CD4-positive, alpha-beta memory T cell (primary cell): ENCODE measurements around the gene SERPINB6. TPM values are rescaled to one million over a fixed set of nuclear protein-coding genes. Genes with fewer than 3 reads are reported as not detected.
"Not testable (repeated sequence)": the region's sequence is repeated elsewhere in the genome, so short reads cannot be mapped to it uniquely, and the experiment has no call there.

Source experiments
- CTCF ChIA-PET: fragments of 350-600 bp; sonication (Branson Sonifier 250); formaldehyde crosslinking; loops from one replicate; lab custom pipeline; 2021; ENCODE audit warnings: inconsistent platforms; ENCODE audit not compliant: partially characterized antibody; lab: Charles Lee
- POLR2A ChIA-PET: fragments of 350-600 bp; sonication (Branson Sonifier 250); formaldehyde crosslinking; loops from one replicate; lab custom pipeline; 2021; ENCODE audit not compliant: partially characterized antibody; lab: Charles Lee
- DNase-seq, 5 donors: peaks; one replicate each; pipeline versions ENCODE4 v3.0.0 to v3.0.0-alpha.2; 2020 to 2022; ENCODE audit warnings: mixed read lengths in 1 of 5
- H3K27ac ChIP-seq: one replicate; pipeline ENCODE4 v1.7.0; 2013; ENCODE audit warnings: low read depth, low read length
- H3K27me3 ChIP-seq: 2 replicates; pipeline ENCODE4 v1.7.0; 2013; ENCODE audit warnings: mild to moderate bottlenecking, low read length, moderate library complexity; ENCODE audit not compliant: insufficient read depth
- H3K36me3 ChIP-seq: 2 replicates; pipeline ENCODE4 v1.7.0; 2013; ENCODE audit warnings: mild to moderate bottlenecking, low read length, moderate library complexity; ENCODE audit not compliant: insufficient read depth
- H3K4me1 ChIP-seq: 2 replicates; pipeline ENCODE4 v1.7.0; 2013; ENCODE audit warnings: mild to moderate bottlenecking, low read length, moderate library complexity; ENCODE audit not compliant: insufficient read depth
- H3K4me3 ChIP-seq, 2 donors: one replicate each; pipeline ENCODE4 v1.7.0; 2013; ENCODE audit warnings: low read length in 2 of 2, mild to moderate bottlenecking in 1 of 2
- H3K9me3 ChIP-seq, 2 donors: one replicate each; pipeline ENCODE4 v1.7.0; 2013; ENCODE audit warnings: low read length in 2 of 2, control low read depth in 1 of 2; ENCODE audit not compliant: control insufficient read depth in 1 of 2
- H3K27ac Mint-ChIP-seq, 7 donors: one replicate each; pipeline ENCODE4 v1.8.0; 2020 to 2021; ENCODE audit warnings: mixed read lengths in 7 of 7, mild to moderate bottlenecking in 6 of 7, inconsistent platforms in 3 of 7, moderate library complexity in 3 of 7
- H3K27me3 Mint-ChIP-seq, 2 donors: one replicate each; pipeline ENCODE4 v1.8.0; 2020 to 2021; ENCODE audit warnings: mixed read lengths in 2 of 2
- H3K36me3 Mint-ChIP-seq, 2 donors: one replicate each; pipeline ENCODE4 v1.8.0; 2020 to 2021; ENCODE audit warnings: mixed read lengths in 2 of 2, inconsistent platforms in 1 of 2, mild to moderate bottlenecking in 1 of 2
- H3K4me1 Mint-ChIP-seq, 4 donors: one replicate each; pipeline ENCODE4 v1.8.0; 2020 to 2021; ENCODE audit warnings: mixed read lengths in 4 of 4, mild to moderate bottlenecking in 1 of 4
- H3K4me3 Mint-ChIP-seq, 8 donors: one replicate each; pipeline ENCODE4 v1.8.0; 2020 to 2021; ENCODE audit warnings: mixed read lengths in 8 of 8, mild to moderate bottlenecking in 7 of 8, moderate library complexity in 6 of 8, inconsistent platforms in 3 of 8
- H3K9me3 Mint-ChIP-seq, 8 donors: one replicate each; pipeline ENCODE4 v1.8.0; 2020 to 2021; ENCODE audit warnings: mixed read lengths in 8 of 8, mild to moderate bottlenecking in 5 of 8, inconsistent platforms in 3 of 8, moderate library complexity in 1 of 8
- intact Hi-C: fragments of 100-400 bp; cut with micrococcal nuclease; formaldehyde crosslinking; loops from one replicate; pipeline ENCODE4 v1.15.1; 2023
- polyA plus RNA-seq, 2 donors: library from polyadenylated mRNA; unstranded; fragments of 300-500 nt; fragmentation: Illumina TruSeq; gene quantifications; one replicate each; pipeline ENCODE4 v1.2.3, GENCODE V29; 2021
- total RNA-seq, 2 experiments: library from RNA; stranded (reverse); gene quantifications; one replicate each; pipeline ENCODE4 v1.2.3, GENCODE V29; 2021

SERPINB6 gene
- total and polyA plus RNA-seq, 4 experiments from 2014 or later: 41.2 to 58.0 (median 44.5) TPM

- H3K4me1 ChIP-seq: peaks cover 62% of the 10 kb centered on the region
- POLR2A ChIA-PET: interaction anchor here (0.6 to 14.1 kb wide), 8 partner anchors 9 to 177 kb away, joined by 3 to 248 read pairs (median 4); partner anchors contain the start of genes SERPINB1 and WRNIP1
- H3K4me3 ChIP-seq: no peak overlapping the region
Observed at GRCh38 chr6:2942914-2943563, 28.3 kb downstream of the SERPINB6 start.

GRCh38 chr6:2942116-2942515 is 29.3 kb downstream of the SERPINB6 start:
- CTCF ChIA-PET: interaction anchor here (0.7 to 5.1 kb wide), 6 partner anchors 10 to 96 kb away, joined by 3 to 28 read pairs (median 4); no protein-coding TSS in a partner anchor
- intact Hi-C loops: loop anchor here (2.0 kb wide), 1 partner anchor 29 kb away; the partner anchor contains the start of gene SERPINB6

More at GRCh38 chr6:2942914-2943563, 28.3 kb downstream of the SERPINB6 start:
- Mint-ChIP-seq H3K4me1 (peaks cover 31 to 53% (median 40%) of the 10 kb centered on the region in 4 donors), H3K27ac (peak overlapping the region; percentile 61 to 92 (median 91)), H3K4me3 (peak overlapping the region; percentile 63 to 80 (median 77)), H3K27me3 (no peaks in the 10 kb centered on the region), H3K9me3 (peaks cover 0 to 12% (median 7%) of the 10 kb centered on the region in 8 donors), H3K36me3 (peaks cover 12 to 17% of the 10 kb centered on the region in 2 donors)
- H3K9me3 ChIP-seq: no peaks in the 10 kb centered on the region
- DNase-seq: peak in 4 of 5 donors; percentile 16 to 32 (median 26)
- no peaks in the 10 kb centered on the region for H3K36me3 ChIP-seq
- intact Hi-C loops: loop anchor here (2.0 kb wide), 1 partner anchor 28 kb away; the partner anchor contains the start of gene SERPINB6
- H3K27ac ChIP-seq: no peak overlapping the region
- CTCF ChIA-PET: interaction anchor here (0.8 to 5.1 kb wide), 6 partner anchors 8 to 150 kb away, joined by 3 to 28 read pairs (median 4); no protein-coding TSS in a partner anchor
- no peaks in the 10 kb centered on the region for H3K27me3 ChIP-seq

GRCh38 chr6:2940851-2941250 is 30.5 kb downstream of the SERPINB6 start:
- Histone ChIP-seq H3K27me3 (no peaks in the 10 kb centered on the region), H3K4me3 (peak overlapping the region in 1 of 2 donors; percentile 58), H3K9me3 (no peaks in the 10 kb centered on the region), H3K36me3 (no peaks in the 10 kb centered on the region), H3K27ac (peak overlapping the region; percentile 61), H3K4me1 (peaks cover 81% of the 10 kb centered on the region)
- Mint-ChIP-seq H3K27ac (peak overlapping the region; percentile 89 to 99 (median 95)), H3K36me3 (peaks cover 5 to 11% of the 10 kb centered on the region in 2 donors), H3K27me3 (no peaks in the 10 kb centered on the region), H3K4me3 (peak overlapping the region; percentile 29 to 95 (median 90)), H3K9me3 (peaks cover 0 to 21% (median 17%) of the 10 kb centered on the region in 8 donors), H3K4me1 (peaks cover 47 to 73% (median 59%) of the 10 kb centered on the region in 4 donors)
- ChIA-PET POLR2A (interaction anchor here (1.0 to 14.1 kb wide), 19 partner anchors 9 to 1077 kb away, joined by 3 to 248 read pairs (median 7); partner anchors contain the start of genes RIPK1, SERPINB1, SERPINB6 and WRNIP1), CTCF (interaction anchor here (0.9 to 5.1 kb wide), 8 partner anchors 9 to 157 kb away, joined by 3 to 28 read pairs (median 6); no protein-coding TSS in a partner anchor)
- DNase-seq: no peak
- intact Hi-C loops: loop anchor here (1.0 kb wide), 1 partner anchor 48 kb away; no protein-coding TSS in a partner anchor

More at GRCh38 chr6:2942116-2942515, 29.3 kb downstream of the SERPINB6 start:
- not testable (repeated sequence) for H3K36me3 Mint-ChIP-seq, DNase-seq, H3K27ac ChIP-seq, H3K4me3 ChIP-seq, H3K9me3 ChIP-seq, H3K36me3 ChIP-seq, H3K27me3 Mint-ChIP-seq, H3K27me3 ChIP-seq
- H3K4me1 ChIP-seq: peaks cover 71% of the 10 kb centered on the region
- H3K27ac Mint-ChIP-seq: peak overlapping the region in 6 of 7 donors; percentile 59 to 92 (median 87)
- POLR2A ChIA-PET: interaction anchor here (0.6 to 14.1 kb wide), 6 partner anchors 8 to 126 kb away, joined by 3 to 248 read pairs (median 8); partner anchors contain the start of genes RIPK1 and SERPINB6
- H3K4me1 Mint-ChIP-seq: peaks cover 37 to 62% (median 49%) of the 10 kb centered on the region in 4 donors
- peak overlapping the region in 2 of 8 donors; percentile 46 to 63 for H3K4me3 Mint-ChIP-seq
- H3K9me3 Mint-ChIP-seq: peaks cover 0 to 13% (median 9%) of the 10 kb centered on the region in 8 donors

GRCh38 chr6:2940010-2940850 is 31.1 kb downstream of the SERPINB6 start:
- DNase-seq: peak; percentile 76 to 93 (median 80)
- Histone ChIP-seq H3K4me1 (peaks cover 81% of the 10 kb centered on the region), H3K27ac (peak overlapping the region; percentile 61), H3K36me3 (no peaks in the 10 kb centered on the region), H3K4me3 (peak overlapping the region; percentile 58 to 59), H3K9me3 (no peaks in the 10 kb centered on the region), H3K27me3 (no peaks in the 10 kb centered on the region)
- peak overlapping the region; percentile 89 to 99 (median 96) for H3K27ac Mint-ChIP-seq
- H3K27me3 Mint-ChIP-seq: no peaks in the 10 kb centered on the region
- peak overlapping the region; percentile 79 to 95 (median 90) for H3K4me3 Mint-ChIP-seq
- peaks cover 0 to 21% (median 18%) of the 10 kb centered on the region in 8 donors for H3K9me3 Mint-ChIP-seq
- H3K36me3 Mint-ChIP-seq: peaks cover 5 to 11% of the 10 kb centered on the region in 2 donors
- POLR2A ChIA-PET: interaction anchor here (1.0 to 14.1 kb wide), 20 partner anchors 8 to 1078 kb away, joined by 3 to 248 read pairs (median 7); partner anchors contain the start of genes NQO2, RIPK1, SERPINB1 and SERPINB6
- H3K4me1 Mint-ChIP-seq: peaks cover 49 to 73% (median 60%) of the 10 kb centered on the region in 4 donors
- intact Hi-C loops: loop anchor here (1.0 kb wide), 1 partner anchor 49 kb away; no protein-coding TSS in a partner anchor
- CTCF ChIA-PET: interaction anchor here (0.6 to 5.1 kb wide), 9 partner anchors 9 to 156 kb away, joined by 3 to 28 read pairs (median 4); no protein-coding TSS in a partner anchor

- peak overlapping the region; percentile 89 to 99 (median 96) for H3K27ac Mint-ChIP-seq
Observed at GRCh38 chr6:2939315-2940009, 31.9 kb downstream of the SERPINB6 start.

More at GRCh38 chr6:2939315-2940009, 31.9 kb downstream of the SERPINB6 start:
- ChIA-PET POLR2A (interaction anchor here (1.0 to 14.1 kb wide), 17 partner anchors 7 to 1078 kb away, joined by 3 to 248 read pairs (median 8); partner anchors contain the start of genes NQO2, RIPK1, SERPINB1 and SERPINB6), CTCF (interaction anchor here (0.6 to 5.1 kb wide), 7 partner anchors 8 to 148 kb away, joined by 3 to 28 read pairs (median 10); no protein-coding TSS in a partner anchor)
- intact Hi-C loops: loop anchor here (1.0 to 10.0 kb wide), 2 partner anchors 50 to 175 kb away; partner anchors contain the start of gene WRNIP1
- Mint-ChIP-seq H3K4me3 (peak overlapping the region in 5 of 8 donors; percentile 79 to 95 (median 92)), H3K36me3 (peaks cover 5 to 11% of the 10 kb centered on the region in 2 donors), H3K9me3 (peaks cover 0 to 21% (median 18%) of the 10 kb centered on the region in 8 donors), H3K27me3 (no peaks in the 10 kb centered on the region), H3K4me1 (peaks cover 48 to 68% (median 58%) of the 10 kb centered on the region in 4 donors)
- H3K27ac ChIP-seq: peak overlapping the region; percentile 61
- peak overlapping the region in 1 of 2 donors; percentile 58 for H3K4me3 ChIP-seq
- no peak for DNase-seq
- H3K27me3 ChIP-seq: no peaks in the 10 kb centered on the region
- H3K4me1 ChIP-seq: peaks cover 81% of the 10 kb centered on the region
- no peaks in the 10 kb centered on the region for H3K36me3 ChIP-seq
- H3K9me3 ChIP-seq: no peaks in the 10 kb centered on the region
